ENCODE data around the gene PRDM15.

Gene PRDM15

GRCh38 chr21:41876396-41876795 is 2.7 kb downstream of the PRDM15 start:
- TF ChIP-seq CTCF (IDR thresholded peaks at IDR 0.05; ENCODE audit: control extremely low read depth, extremely low read depth, low read depth, missing control alignments), result no peak
- ChIA-PET CTCF (interaction anchor here (1.2 kb wide), 1 partner anchor 241 kb away, joined by 3 read pairs; no protein-coding TSS in a partner anchor), POLR2A (interaction anchor here (0.7 kb wide), 1 partner anchor 59 kb away, joined by 3 read pairs; no protein-coding TSS in a partner anchor)
- DNase-seq (ENCODE audit: extremely low spot score), result no peak

DNA sequence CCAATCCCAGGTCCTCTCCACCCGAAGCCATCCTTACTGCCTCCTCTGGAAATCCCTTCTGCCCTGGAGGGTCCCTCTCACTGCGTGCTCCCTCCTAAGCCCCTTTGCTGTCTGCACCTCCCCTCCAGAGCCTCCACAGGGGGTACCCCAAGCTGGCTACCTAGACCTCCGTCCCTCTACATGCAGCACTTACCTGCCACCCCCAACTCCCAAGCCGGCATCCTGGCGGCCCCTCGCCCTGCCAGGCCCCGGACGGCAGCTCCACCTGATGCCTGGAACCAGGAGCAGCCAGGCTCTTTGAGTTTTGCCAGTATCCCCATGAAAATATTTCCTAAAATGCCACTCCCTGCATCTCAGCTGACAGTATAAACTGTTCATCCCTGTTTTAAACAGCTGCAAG is 4.1 kb downstream of the PRDM15 start:
- DNase-seq (ENCODE audit: extremely low spot score), result no peak
- ChIA-PET POLR2A (no interaction called here), CTCF (no interaction called here)
- TF ChIP-seq CTCF (IDR thresholded peaks at IDR 0.05; ENCODE audit: control extremely low read depth, extremely low read depth, low read depth, missing control alignments), result no peak

DNA sequence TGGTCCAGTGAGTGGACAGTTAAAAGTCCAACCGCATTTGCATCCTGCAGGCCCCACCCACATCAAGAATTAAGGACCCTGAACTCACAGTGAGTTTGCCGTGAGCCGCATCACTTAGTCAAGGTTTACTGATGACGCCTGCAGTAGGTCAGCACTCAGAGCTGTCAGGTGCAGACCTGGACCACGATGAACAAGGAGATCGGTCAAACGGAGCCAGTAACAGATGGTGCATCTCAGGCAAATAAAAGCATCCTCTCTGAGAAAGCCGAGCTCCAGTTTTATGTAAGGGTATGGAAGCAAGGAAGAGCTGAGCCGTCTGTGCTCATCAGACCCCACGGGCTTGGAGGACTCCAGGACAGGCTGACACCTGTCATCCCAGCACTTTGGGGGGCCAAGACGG is 4.5 kb downstream of the PRDM15 start:
- ChIA-PET CTCF (no interaction called here), POLR2A (no interaction called here)
- TF ChIP-seq CTCF (IDR thresholded peaks at IDR 0.05; ENCODE audit: control extremely low read depth, extremely low read depth, low read depth, missing control alignments), result no peak
- no peak for DNase-seq (ENCODE audit: extremely low spot score)

- ChIA-PET CTCF (interaction anchor here (1.0 kb wide), 1 partner anchor 56 kb away, joined by 3 read pairs; no protein-coding TSS in a partner anchor), POLR2A (no interaction called here)
- TF ChIP-seq CTCF (IDR thresholded peaks at IDR 0.05; ENCODE audit: control extremely low read depth, extremely low read depth, low read depth, missing control alignments), result no peak
- DNase-seq (ENCODE audit: extremely low spot score), result no peak
These were observed 5.7 kb downstream of the PRDM15 start for GRCh38 chr21:41873426-41873825.

DNA sequence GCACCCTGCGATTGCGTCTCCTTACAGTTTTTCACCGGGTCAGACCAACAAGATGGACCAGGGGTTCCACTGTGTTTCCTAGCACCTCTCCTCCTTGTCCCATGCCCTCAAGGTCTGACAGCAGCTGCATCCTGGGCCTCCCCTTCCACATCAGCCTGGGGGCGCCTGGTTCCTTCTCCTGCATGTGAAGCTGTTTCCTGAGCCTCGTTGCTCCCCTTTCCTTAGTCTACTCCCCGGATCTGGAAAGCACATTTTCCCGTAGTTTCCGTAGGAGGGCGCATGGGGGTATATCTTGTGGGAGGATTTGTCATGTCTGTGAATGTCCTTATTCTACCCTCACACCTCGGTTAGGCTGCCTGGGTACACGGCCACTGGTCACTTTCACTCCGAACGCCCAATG is 6.1 kb downstream of the PRDM15 start:
- ChIA-PET POLR2A (no interaction called here), CTCF (interaction anchor here (1.0 kb wide), 1 partner anchor 56 kb away, joined by 3 read pairs; no protein-coding TSS in a partner anchor)
- no peak for TF ChIP-seq CTCF (IDR thresholded peaks at IDR 0.05; ENCODE audit: control extremely low read depth, extremely low read depth, low read depth, missing control alignments)
- no peak for DNase-seq (ENCODE audit: extremely low spot score)

DNA sequence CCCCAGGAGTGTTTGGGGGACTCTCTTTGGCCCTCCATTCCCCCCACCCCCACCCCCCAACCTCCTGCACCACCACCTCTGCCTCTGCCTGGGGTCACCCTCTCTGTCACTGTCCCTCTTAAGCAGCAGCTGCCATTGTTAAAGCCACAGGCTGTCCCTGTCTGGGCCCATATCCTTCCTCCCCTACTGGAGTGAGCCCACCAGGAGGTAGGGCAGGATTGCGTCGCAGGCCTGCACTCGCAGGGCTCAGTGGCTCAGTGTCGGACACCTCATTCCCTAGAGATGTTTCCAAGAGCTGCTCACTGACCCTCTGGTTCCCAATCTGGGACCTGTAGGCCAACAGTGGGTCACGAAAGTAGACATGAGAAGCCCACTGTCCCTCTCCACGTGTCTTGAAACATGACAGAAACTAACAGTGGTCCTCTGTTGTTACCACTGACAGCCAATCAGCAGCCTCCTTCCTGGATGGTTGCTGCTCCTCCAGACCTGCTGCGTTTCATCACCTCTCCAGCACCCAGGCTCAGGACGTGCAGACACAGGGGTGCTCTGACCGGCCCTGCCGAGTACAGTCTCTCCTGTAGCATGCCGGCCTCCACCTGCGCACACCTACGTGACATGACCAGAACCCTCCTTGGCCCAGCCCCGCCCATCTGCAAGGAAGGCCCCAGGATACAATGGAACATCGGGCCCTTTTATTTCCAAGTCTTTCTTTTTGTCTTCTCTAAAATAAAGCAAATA is 7.7 kb downstream of the PRDM15 start:
- DNase-seq (ENCODE audit: extremely low spot score), result no peak
- ChIA-PET POLR2A (no interaction called here), CTCF (interaction anchor here (1.1 kb wide), 1 partner anchor 12 kb away, joined by 4 read pairs; no protein-coding TSS in a partner anchor)
- TF ChIP-seq CTCF (IDR thresholded peaks at IDR 0.05; ENCODE audit: control extremely low read depth, extremely low read depth, low read depth, missing control alignments), result no peak
